HG02870 (cell line): Measurements from ENCODE around the gene STUB1.
"Not testable (repeated sequence)": the region's sequence is repeated elsewhere in the genome, so short reads cannot be mapped to it uniquely, and the experiment has no call there.

Source experiments
- ATAC-seq: cut with Tn5 transposase; IDR thresholded peaks from one replicate; pipeline ENCODE4 v1.9.1; 2021; ENCODE audit warnings: mild to moderate bottlenecking, moderate library complexity; ENCODE audit not compliant: unreplicated experiment

Gene STUB1

DNA sequence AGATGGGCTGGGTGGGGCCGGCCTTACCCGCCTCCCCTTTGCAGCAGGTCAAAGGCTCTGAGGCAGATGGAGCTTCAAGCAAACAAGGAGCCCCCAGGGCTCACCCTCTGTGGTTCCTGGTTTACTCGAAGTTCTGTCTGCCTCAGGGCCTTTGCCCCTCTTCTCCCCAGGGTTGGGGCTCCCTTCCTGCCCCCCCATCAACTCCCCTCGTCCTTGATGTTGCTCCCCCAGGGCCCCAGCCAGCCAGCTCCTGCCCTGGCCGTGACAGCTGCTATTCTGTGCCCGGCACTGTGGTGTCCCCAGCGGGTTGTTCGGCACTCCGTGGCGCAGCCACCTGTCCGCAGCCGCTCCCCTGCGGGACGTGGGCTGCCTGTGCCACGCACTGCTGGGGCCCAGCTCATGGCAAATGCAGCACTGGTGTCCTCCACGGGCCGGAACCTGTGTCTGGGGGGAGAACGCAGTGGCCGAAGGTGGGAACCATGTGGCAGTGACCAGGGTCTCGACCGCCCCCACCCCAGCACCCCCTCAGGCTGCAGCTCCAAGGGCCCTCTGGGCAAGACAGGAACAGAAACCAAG lies 30.4 kb downstream of the STUB1 start:
- ATAC-seq = no peak

DNA sequence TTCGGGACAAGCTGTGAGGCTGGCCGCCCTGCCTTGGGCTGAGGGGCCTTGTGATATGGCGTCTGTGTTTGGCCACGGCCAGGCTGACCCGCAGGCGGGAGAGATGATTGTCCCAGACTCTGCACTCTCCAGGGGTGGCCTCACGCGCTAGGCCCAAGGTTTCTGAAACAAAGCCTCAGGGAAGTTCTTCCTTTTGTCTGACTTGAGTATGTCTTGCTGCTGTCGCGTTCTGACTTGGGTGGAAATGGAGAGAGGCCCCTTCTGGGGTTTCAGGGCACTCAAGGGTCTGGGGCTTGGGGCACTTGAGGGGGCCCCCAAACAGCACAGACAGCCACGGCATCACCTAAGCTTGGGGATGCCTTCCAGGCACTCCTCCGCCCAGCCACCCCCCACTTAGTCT lies 30.9 kb downstream of the STUB1 start:
- no peak for ATAC-seq

DNA sequence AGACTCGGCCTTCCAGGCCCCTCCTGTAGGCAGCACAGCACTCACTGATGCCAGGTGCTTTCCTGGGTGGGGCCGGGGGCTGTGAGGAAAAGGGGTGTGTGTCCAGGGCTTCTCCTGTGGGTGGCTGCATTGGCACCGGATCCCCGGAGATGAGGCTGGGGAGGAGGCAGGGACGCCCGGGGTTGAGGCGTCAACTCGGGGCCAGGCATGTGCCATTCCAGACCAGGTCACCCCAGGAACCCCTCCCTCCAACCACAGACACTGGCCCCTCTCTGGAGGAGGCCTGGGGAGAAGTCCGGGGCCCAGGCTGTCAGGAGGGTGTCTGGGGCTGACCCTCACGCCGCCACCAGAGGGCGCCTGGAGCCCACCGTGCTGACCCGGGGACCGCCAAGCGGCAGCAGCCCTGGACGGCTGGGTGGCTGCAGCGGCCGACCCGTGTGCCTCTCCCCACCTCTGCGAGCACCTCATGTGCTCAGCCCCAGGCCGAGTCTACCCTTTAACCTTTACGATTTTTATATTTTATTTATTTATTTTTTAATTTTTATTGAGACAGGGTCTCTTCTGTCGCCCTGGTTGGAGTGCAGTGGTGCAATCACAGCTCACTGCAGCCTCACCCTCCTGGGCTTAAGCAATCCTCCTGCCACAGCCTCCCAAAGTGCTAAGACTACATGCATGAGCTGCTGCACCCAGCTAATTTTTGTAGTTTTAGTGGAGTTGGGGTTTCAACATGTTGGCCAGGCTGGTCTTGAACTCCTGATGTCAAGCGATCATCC lies 31.5 kb downstream of the STUB1 start:
- no peak for ATAC-seq

DNA sequence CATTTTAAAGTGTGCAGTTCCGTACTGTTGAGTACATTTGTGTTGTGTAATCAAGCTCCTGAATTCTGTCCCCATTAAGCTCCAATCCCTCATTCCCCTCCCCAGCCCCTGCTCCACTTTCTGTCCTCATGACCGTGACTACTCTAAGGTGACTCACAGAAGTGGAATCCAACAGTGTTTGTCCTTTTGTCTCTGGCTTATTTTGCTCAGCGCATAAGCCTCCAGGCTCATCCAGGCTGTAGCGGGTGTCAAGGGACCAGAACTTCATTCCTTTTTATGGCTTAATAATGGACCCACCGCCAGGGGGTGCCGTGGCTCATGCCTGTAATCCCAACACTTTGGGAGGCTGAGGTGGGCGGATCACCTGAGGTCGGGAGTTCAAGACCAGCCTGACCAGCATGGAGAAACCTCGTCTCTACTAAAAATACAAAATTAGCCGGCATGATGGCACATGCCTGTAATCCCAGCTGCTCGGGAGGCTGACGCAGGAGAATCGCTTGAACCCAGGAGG lies 32.6 kb downstream of the STUB1 start:
- not testable (repeated sequence) for ATAC-seq

DNA sequence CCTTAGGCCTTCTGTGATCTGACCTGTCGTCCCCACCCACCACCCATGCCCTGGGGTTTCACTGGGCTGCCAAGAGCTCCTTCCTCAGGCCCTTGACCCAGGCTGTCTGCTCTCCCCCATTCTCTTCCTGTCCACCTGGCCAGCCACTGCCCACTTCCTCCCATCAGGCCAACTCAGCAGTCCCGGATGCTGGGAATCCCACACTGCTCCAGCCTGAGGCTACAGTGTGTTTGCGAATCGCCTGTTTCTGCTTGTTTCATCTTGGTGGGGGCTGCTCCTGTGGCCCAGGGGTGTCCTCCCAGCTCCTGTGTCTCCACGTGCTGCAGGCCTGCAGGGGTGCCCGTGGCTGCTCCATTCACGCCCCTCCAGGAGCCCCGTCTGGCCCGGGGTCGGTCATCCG lies 33.9 kb downstream of the STUB1 start:
- no peak for ATAC-seq

DNA sequence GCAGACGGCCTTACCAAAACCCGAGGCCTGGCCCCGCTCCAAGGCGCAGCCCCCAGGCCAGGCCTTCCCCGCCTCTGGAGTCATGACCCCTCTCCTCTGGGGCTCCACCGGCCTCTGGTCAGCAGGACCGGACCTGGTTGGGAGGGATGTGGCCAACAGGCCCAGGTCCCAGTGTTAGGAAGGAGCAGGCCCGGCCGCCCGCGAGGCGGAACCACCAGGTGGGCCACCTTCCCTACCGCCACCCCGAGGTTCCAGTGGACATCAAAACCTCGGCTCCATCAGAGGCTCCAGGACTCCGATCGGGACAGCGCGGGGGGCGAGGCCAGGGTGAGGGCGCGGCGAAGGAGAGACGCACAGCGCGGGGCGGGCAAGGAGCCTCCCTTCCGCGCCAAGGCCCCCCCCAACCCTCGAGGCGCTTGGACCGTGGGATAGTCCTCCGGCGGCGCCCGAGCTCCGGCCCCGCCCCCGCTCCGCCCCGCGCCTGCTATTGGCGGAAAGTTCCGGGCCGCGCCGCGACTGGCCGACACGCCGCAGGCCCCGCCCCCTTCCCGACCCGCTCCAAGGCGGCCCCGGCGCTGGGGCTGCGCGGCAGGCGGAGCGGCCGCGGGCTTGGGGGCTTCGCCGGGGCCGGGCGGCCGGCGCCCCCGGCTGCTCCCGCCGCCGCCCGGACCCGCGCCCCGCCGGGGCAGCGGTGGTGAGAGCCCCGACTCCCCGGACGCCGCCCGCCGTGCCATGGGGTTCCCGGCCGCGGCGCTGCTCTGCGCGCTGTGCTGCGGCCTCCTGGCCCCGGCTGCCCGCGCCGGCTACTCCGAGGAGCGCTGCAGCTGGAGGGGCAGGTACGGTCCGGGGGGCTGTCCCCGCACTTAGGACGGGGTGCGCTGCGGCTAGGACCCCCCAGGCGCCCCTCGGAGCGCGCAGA lies 34.6 kb downstream of the STUB1 start, which contains the start of gene METRN:
Gene METRN (plus strand): TSS at position 561 of the 919 bp plus-strand sequence. CDS start 172 bp downstream, at position 733.
- ATAC-seq = peak; percentile 65

DNA sequence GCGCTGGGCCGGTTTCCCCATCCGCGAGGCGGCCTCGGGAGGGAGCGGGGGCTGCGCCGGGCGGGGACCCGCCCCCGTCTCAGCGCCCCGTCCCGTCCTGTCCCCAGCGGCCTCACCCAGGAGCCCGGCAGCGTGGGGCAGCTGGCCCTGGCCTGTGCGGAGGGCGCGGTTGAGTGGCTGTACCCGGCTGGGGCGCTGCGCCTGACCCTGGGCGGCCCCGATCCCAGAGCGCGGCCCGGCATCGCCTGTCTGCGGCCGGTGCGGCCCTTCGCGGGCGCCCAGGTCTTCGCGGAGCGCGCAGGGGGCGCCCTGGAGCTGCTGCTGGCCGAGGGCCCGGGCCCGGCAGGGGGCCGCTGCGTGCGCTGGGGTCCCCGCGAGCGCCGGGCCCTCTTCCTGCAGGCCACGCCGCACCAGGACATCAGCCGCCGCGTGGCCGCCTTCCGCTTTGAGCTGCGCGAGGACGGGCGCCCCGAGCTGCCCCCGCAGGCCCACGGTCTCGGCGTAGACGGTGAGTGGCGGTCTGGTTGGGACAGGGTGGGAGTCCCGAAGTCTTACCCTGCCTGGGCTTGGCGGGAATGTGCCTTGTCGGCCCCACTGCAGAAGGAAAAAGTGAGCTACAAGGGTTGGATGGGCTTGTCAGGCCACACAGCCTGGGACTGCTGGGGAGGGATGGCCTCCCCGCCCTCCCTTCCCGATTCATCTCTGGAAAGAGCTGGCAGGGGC lies 35.4 kb downstream of the STUB1 start:
- no peak for ATAC-seq

DNA sequence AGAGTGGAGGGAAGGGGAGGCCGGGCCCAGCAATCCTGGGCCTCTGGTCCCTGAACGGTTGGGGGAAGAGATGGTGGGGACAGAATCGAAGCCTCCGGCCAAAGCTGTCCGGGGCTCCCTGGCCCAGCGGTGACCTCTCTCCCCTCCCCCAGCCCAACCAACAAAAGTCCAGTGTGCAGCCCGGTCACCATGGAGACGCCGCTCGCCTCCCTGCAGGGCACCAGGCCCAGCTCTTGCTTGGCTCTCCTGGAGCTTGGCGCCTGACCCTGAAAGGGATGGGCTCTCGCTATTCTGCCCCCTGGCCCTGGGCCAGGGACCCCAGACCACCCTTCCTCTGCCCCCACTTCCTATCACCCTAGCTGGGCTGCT lies 36.0 kb downstream of the STUB1 start:
- ATAC-seq = no peak

DNA sequence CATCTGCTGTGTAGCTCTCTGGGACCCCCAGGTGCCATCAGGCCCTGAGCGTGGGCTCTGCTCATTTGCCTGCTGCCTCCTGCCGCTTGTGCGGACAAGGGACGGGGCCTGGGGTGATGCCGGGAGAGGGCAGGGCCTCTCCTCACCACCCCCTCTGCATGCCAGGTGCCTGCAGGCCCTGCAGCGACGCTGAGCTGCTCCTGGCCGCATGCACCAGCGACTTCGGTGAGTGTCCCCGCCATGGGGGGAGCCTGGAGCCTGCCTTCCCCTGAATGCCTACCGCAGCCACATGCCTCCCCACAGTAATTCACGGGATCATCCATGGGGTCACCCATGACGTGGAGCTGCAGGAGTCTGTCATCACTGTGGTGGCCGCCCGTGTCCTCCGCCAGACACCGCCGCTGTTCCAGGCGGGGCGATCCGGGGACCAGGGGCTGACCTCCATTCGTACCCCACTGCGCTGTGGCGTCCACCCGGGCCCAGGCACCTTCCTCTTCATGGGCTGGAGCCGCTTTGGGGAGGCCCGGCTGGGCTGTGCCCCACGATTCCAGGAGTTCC lies 36.6 kb downstream of the STUB1 start:
- ATAC-seq = no peak

DNA sequence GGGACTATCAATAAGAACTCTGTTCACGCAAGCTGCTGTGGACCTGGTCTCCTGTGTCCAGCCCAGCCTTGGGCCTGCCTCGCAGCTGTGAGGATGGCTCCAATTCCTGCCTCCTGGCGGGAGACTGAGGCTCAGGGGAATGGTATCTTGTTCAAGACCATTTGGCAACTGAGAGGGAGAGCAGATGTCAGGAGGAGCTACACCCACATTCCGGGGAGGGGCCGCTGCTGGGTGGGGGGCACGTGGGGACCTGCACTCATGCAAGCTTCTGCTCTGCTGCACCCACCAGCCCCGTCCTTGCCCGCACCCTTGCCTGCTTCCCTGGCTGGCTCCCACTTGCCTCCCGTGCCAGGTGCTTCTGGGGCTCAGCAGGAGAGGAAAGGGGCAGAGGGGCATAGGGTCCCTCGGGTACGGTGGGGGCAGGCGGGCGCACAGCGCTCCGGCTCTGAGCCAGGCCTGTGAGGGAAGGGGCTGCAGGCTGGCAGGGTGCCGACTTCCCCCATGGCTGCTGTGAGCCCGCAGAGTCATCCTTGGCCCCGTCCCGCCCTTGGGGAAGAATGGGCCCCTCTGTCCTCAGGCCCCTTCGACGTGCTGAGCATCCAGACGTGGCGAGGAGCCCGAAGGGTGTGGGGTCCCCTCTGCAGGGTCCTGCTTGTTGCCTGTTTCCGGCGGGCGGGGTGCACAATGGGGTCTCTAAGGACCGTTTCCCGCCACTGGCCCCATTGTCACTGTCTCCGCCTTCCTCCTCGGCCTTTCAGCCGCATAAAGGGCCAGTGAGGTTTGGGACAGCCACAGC lies 37.4 kb downstream of the STUB1 start:
- no peak for ATAC-seq

DNA sequence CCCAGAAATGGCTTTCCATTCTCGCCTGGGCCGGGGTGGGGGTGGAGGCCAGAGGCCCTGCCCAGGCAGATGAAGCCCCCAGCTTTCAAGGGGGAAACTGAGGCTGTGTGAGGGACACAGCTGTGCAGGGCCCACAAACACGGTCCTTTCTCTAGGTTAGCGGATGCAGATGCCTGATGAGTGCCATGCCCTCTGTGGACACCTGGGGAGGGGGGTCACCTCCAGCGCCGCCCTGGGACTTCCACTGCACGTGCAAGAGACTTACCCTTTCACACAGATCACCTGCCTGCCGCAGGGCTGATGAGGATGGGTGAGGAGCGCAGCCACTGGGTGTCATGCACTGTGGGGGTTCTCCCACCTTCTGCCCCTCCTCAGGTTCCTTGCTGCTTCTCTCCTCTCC lies 38.2 kb downstream of the STUB1 start:
- ATAC-seq = no peak

DNA sequence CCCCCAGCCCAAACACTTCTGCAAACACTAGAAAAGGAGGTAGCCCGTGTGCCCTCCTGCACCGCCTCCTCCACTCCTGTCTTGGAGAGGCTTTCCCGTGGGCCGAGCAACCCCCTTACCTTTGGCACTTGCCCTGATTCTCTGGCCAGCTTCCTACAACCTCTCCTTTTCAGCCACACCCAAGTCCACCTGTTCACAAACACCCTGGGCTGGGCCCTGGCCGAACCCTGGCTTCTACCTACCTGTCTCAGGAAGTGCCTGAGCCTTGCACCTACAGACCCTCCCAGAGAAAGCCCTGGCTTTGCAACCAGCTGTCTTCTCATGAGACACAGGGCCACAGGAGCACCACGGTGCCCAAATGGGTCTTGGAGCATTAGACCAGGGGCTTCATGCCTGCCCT lies 38.7 kb downstream of the STUB1 start:
- ATAC-seq = no peak

DNA sequence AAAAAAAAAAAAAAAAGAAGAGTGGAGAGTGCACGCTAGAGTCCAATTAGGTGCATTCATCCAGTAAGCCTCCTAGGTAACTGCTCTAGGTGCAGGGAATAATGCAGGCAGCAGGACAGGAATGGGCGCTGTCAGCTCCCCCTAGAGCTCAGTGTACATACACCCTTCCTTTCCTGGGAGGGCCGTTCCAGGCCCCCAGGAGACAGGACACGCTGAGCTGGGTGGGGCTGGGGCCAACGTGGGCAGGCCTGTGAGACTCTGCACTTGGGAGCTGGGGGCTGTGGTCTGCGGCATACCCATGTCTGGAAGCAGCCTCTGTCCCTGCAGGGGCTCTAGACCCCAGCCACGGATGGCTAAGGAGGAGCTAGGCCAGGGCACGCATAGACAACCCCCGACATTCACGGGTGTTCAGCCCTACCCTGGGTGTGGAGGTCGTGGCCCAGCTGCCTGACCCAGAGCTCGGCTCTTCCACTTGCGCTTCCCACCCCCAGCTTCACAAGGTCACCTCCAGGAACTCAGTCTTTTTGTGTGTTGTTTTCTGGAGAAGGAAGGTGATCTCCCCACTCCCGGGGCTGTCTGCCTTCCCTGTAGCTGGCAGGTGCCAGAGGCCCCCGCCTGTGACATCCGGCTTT lies 39.7 kb downstream of the STUB1 start:
- ATAC-seq = no peak

DNA sequence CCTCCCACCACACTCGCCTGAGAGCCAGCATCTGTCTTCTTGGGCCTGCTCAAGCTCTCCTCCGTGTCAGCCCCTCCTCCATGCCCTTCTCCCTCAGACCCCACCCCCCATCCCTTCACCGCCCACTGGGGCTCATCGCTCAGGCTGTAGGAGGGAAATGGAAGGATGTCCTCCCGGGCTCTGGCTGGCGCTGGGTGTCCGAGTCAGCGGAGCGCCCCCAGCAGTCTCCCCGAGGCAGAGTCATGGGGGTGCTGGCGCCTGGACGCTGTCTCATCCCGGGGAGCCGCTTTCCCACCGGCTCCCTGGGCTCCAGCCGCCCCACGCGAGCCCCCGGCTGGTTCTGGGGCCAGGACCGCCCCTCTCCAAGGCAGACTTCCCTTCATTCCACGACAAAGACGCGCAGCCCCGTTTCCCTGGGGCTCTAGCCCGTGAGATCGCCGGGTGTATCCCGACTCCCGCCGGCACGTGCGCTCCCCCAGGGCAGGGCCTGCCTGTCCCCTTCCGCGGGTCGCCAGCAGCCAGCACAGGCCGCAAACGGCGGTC lies 40.3 kb downstream of the STUB1 start:
- ATAC-seq = no peak

DNA sequence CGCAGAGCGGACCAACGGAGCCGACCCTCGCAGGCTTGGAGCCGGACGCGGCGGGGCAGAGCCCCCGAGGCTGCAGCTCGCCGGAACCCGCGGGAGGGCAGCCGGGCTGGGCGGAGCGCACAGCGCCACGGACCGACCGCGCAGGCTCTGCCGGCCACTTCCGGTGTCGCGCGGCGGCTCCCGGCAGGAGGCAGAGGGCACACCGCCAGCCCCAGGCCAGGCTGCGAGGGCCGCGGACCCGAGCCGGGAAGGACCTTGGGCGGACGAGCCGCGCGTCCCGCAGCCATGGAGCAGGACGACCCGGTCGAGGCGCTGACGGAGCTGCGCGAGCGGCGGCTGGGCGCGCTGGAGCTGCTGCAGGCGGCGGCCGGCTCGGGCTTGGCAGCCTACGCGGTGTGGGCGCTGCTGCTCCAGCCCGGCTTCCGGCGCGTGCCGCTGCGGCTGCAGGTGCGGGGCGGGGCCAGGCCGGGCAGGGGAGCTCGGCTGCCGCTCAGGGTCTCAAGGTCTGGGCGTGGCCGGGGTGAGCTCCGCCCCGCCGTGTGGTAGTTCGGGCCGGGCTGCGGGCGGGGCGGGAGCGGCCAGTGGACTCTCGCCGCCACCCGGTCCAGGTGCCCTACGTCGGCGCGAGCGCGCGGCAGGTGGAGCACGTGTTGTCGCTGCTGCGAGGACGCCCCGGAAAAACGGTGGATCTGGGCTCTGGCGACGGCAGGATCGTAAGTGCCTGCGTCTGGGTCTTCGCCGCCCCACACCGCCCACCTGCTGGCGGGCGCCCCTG lies 41.0 kb downstream of the STUB1 start, which contains the start of gene ANTKMT:
Gene ANTKMT (plus strand): TSS at position 157 of the 775 bp plus-strand sequence. CDS start 129 bp downstream, at position 286.
- peak; percentile 57 for ATAC-seq

DNA sequence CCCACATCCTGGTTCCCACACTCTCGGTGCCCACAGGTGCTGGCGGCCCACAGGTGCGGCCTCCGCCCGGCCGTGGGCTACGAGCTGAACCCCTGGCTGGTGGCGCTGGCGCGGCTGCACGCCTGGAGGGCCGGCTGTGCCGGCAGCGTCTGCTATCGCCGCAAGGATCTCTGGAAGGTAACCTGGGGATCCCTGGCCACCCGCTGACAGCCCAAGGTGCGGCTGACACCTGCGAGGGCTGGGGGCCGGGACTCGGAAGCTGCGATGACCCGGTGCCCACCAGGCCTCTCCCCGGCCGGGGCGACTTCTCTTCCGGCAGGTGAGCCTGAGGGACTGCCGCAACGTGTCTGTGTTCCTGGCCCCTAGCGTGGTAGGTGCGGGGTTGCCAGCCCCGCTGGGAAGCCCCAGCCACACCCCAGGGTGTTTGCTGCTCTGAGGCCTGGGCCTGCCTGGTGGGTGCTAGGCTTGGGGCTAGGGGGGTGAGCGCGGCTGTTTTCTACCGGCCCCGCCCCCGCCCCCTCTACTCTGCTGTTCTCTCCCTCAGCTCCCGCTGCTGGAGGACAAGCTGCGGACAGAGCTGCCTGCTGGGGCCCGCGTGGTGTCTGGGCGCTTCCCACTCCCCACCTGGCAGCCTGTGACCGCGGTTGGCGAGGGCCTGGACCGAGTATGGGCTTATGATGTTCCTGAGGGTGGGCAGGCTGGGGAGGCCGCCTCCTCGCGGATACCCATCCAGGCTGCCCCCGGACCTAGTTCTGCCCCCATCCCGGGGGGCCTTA lies 41.7 kb downstream of the STUB1 start:
- no peak for ATAC-seq
